Rectal smooth muscle tissue (tissue), 1 donor: Measurements from ENCODE around the gene METTL16.

Source experiments
- H3K27ac ChIP-seq: one replicate; pipeline ENCODE4 v1.7.0; 2013; ENCODE audit warnings: low read depth, low read length, inconsistent platforms
- H3K27me3 ChIP-seq: one replicate; pipeline ENCODE4 v1.7.0; 2013; ENCODE audit warnings: low read length; ENCODE audit not compliant: control insufficient read depth, insufficient read depth
- H3K36me3 ChIP-seq: one replicate; pipeline ENCODE4 v1.7.0; 2013; ENCODE audit warnings: low read length; ENCODE audit not compliant: control insufficient read depth, insufficient read depth
- H3K4me1 ChIP-seq: one replicate; pipeline ENCODE4 v1.7.0; 2013; ENCODE audit warnings: low read length; ENCODE audit not compliant: control insufficient read depth, insufficient read depth
- H3K4me3 ChIP-seq: one replicate; pipeline ENCODE4 v1.7.0; 2013; ENCODE audit warnings: low read length
- H3K9ac ChIP-seq: one replicate; pipeline ENCODE4 v1.7.0; 2013; ENCODE audit warnings: low read length

Gene METTL16

GRCh38 chr17:2388020-2388682, 123.5 kb downstream of the METTL16 start:
- Histone ChIP-seq H3K4me1 (peaks cover 22% of the 10 kb centered on the region), H3K27ac (peak overlapping the region; percentile 18), H3K9ac (no peak overlapping the region), H3K4me3 (no peak overlapping the region), H3K27me3 (no peaks in the 10 kb centered on the region), H3K36me3 (peaks cover 8% of the 10 kb centered on the region)

GRCh38 chr17:2387086-2388019, 124.3 kb downstream of the METTL16 start:
- H3K36me3 ChIP-seq = peaks cover 8% of the 10 kb centered on the region
- H3K27me3 ChIP-seq = no peaks in the 10 kb centered on the region
- no peak overlapping the region for H3K9ac ChIP-seq
- no peak overlapping the region for H3K27ac ChIP-seq
- H3K4me1 ChIP-seq = peaks cover 24% of the 10 kb centered on the region
- no peak overlapping the region for H3K4me3 ChIP-seq

- Histone ChIP-seq H3K27me3 (no peaks in the 10 kb centered on the region), H3K27ac (no peak overlapping the region), H3K36me3 (peaks cover 8% of the 10 kb centered on the region), H3K4me1 (peaks cover 16% of the 10 kb centered on the region), H3K4me3 (no peak overlapping the region), H3K9ac (no peak overlapping the region)
These were observed 125.1 kb downstream of the METTL16 start for GRCh38 chr17:2386400-2387085.

- Histone ChIP-seq H3K36me3 (peaks cover 8% of the 10 kb centered on the region), H3K4me1 (peaks cover 8% of the 10 kb centered on the region), H3K9ac (no peak overlapping the region), H3K27me3 (no peaks in the 10 kb centered on the region), H3K27ac (no peak overlapping the region), H3K4me3 (no peak overlapping the region)
These were observed 126.2 kb downstream of the METTL16 start for GRCh38 chr17:2385240-2386210.

GRCh38 chr17:2384439-2385127, 127.1 kb downstream of the METTL16 start:
- H3K4me3 ChIP-seq = no peak overlapping the region
- no peak overlapping the region for H3K27ac ChIP-seq
- H3K27me3 ChIP-seq = no peaks in the 10 kb centered on the region
- H3K36me3 ChIP-seq = peaks cover 8% of the 10 kb centered on the region
- peaks cover 4% of the 10 kb centered on the region for H3K4me1 ChIP-seq
- H3K9ac ChIP-seq = no peak overlapping the region

- H3K4me1 ChIP-seq = peaks cover 4% of the 10 kb centered on the region
- no peak overlapping the region for H3K9ac ChIP-seq
These were observed 128.0 kb downstream of the METTL16 start for GRCh38 chr17:2383628-2384167.

GRCh38 chr17:2380950-2381649, 130.6 kb downstream of the METTL16 start:
- Histone ChIP-seq H3K36me3 (peaks cover 7% of the 10 kb centered on the region), H3K9ac (no peak overlapping the region), H3K27me3 (no peaks in the 10 kb centered on the region), H3K4me1 (peaks cover 4% of the 10 kb centered on the region), H3K4me3 (no peak overlapping the region), H3K27ac (no peak overlapping the region)

More at GRCh38 chr17:2383628-2384167, 128.0 kb downstream of the METTL16 start:
- no peaks in the 10 kb centered on the region for H3K27me3 ChIP-seq
- H3K4me3 ChIP-seq = no peak overlapping the region
- no peak overlapping the region for H3K27ac ChIP-seq
- peaks cover 8% of the 10 kb centered on the region for H3K36me3 ChIP-seq

GRCh38 chr17:2380226-2380922, 131.3 kb downstream of the METTL16 start:
- H3K36me3 ChIP-seq = peaks cover 2% of the 10 kb centered on the region
- H3K4me1 ChIP-seq = peaks cover 4% of the 10 kb centered on the region
- H3K27ac ChIP-seq = no peak overlapping the region
- H3K27me3 ChIP-seq = no peaks in the 10 kb centered on the region
- no peak overlapping the region for H3K4me3 ChIP-seq
- H3K9ac ChIP-seq = no peak overlapping the region

GRCh38 chr17:2379489-2380225, 132.0 kb downstream of the METTL16 start:
- Histone ChIP-seq H3K4me3 (no peak overlapping the region), H3K27ac (no peak overlapping the region), H3K36me3 (peaks cover 2% of the 10 kb centered on the region), H3K4me1 (peaks cover 4% of the 10 kb centered on the region), H3K27me3 (no peaks in the 10 kb centered on the region), H3K9ac (no peak overlapping the region)

- Histone ChIP-seq H3K36me3 (peaks cover 2% of the 10 kb centered on the region), H3K4me1 (peaks cover 4% of the 10 kb centered on the region), H3K27me3 (no peaks in the 10 kb centered on the region), H3K27ac (no peak overlapping the region), H3K9ac (no peak overlapping the region), H3K4me3 (no peak overlapping the region)
These were observed 132.8 kb downstream of the METTL16 start for GRCh38 chr17:2378905-2379304.
